Large intestine (tissue), 3 donors: Measurements from ENCODE around the gene MAML2. TPM values are rescaled to one million over a fixed set of nuclear protein-coding genes. Genes with fewer than 3 reads are reported as not detected.

Experiments
- DNase-seq, 2 donors: peaks; one replicate each; pipeline versions ENCODE4 v3.0.0 to v3.0.0-alpha.2; 2013
- H3K27ac ChIP-seq: one replicate; pipeline ENCODE4 v1.5.1; 2013; ENCODE audit warnings: low read length
- H3K27me3 ChIP-seq: 2 replicates; pipeline ENCODE4 v1.6.1; 2013; ENCODE audit warnings: low read length; ENCODE audit not compliant: control insufficient read depth, insufficient read depth
- H3K36me3 ChIP-seq: 2 replicates; pipeline ENCODE4 v1.6.1; 2013; ENCODE audit warnings: low read length; ENCODE audit not compliant: control insufficient read depth, insufficient read depth
- H3K4me1 ChIP-seq: one replicate; pipeline ENCODE4 v1.6.1; 2013; ENCODE audit warnings: low read length; ENCODE audit not compliant: control insufficient read depth, insufficient read depth
- H3K4me3 ChIP-seq: one replicate; pipeline ENCODE4 v1.5.1; 2013; ENCODE audit warnings: low read length
- H3K9me3 ChIP-seq: one replicate; pipeline ENCODE4 v1.6.1; 2013; ENCODE audit warnings: mild to moderate bottlenecking, low read depth, low read length, moderate library complexity; ENCODE audit not compliant: control insufficient read depth
- WGBS: methylation state at CpG from one replicate; pipeline ENCODE4 v1.1.5; 2013; ENCODE audit warnings: low lambda C conversion rate; ENCODE audit not compliant: insufficient coverage; 5-methylcytosine and 5-hydroxymethylcytosine counted together
- polyA plus RNA-seq: library from polyadenylated mRNA; unstranded; fragments of 120-200 nt; gene quantifications from one replicate; pipeline ENCODE4 v1.2.1, GENCODE V29; 2013

The MAML2 gene
- polyA plus RNA-seq, 1 donor: 11.2 TPM

DNA sequence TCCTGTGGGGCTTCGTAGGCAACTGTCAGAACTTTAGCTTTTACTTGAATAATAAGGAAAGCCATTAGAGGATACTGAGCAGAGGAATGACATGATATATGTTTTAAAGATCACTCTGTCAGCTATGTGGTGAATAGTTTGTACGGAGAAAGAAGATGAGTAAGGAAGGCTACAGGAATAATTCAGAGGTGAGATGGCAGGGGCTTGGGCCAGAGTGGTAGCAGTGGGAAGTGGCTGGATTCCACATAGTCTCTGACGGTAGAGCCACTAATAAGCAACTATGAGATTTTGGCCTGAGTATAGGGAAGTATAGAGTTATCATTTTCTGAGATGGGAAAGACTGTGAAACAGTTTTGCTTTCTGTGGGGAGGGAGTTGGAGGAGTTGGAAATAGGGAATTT lies 325.1 kb downstream of the MAML2 start:
- WGBS: 89% methylated on average over 3 of the region's 3 CpGs
- no peak overlapping the region for H3K27ac ChIP-seq

DNA sequence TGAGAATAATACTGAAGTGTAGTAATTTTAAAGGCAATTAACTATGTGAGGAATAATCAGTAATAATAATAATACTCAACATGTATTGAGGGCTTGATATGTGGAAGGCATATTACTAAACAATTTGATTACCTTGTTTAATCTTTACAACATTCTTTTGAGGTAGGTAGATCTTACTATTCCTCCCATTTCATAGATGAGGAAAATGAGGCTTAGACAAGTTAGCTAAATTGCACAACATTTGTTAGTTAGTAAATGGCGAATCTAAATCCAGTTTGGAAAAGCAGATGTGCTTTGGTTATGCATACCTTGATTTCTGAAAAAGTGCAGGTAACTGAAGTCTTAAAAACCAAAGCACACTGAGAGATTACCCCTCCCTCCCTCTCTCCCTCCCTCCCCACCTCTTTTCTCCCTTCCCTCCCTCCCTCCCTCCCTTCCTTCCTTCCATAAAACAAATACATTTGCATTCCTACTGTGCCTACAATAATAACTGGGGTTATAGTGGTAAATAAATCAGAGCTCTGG lies 326.0 kb downstream of the MAML2 start:
- H3K4me3 ChIP-seq: no peak overlapping the region
- no peaks in the 10 kb centered on the region for H3K36me3 ChIP-seq
- peaks cover 3% of the 10 kb centered on the region for H3K9me3 ChIP-seq
- no peak for DNase-seq
- no peak overlapping the region for H3K27ac ChIP-seq
- H3K27me3 ChIP-seq: no peaks in the 10 kb centered on the region
- peaks cover 18% of the 10 kb centered on the region for H3K4me1 ChIP-seq
- no CpG with 5 or more reads among the region's 1 CpG for WGBS

More for the DNA sequence above, 325.1 kb downstream of the MAML2 start:
- no peaks in the 10 kb centered on the region for H3K36me3 ChIP-seq
- peaks cover 11% of the 10 kb centered on the region for H3K4me1 ChIP-seq
- H3K4me3 ChIP-seq: no peak overlapping the region
- H3K27me3 ChIP-seq: no peaks in the 10 kb centered on the region
- H3K9me3 ChIP-seq: peaks cover 3% of the 10 kb centered on the region
- no peak for DNase-seq

DNA sequence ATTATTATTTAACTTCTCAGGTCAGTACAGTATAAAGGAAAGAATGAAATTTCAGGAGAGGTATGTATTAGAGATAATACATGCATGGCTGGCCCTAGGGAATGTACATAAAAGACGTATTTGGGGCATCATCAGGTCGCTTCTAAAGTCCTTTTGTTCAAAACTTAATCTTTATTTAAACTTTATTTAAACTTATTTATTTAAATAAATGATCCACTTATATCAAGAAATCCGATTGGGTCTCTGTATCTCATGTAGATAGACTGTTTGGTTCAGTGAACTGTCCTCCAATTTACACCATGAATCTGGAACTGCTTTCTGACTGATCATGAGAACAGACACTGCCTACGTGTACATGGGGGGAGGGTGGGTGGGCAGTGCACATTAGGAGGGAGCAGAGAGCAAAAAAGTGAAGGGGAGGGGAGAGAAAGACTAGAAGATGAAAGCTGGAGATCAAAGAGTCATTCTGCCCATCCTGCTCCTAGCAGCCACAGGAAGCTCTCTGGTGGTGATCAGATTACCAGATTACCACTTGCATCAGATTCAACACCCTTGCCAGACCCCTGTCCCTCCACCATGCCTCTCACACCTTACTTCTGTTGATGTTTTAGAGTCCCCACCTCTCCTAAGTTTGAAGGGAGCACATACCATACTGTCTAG lies 327.0 kb downstream of the MAML2 start:
- peaks cover 3% of the 10 kb centered on the region for H3K9me3 ChIP-seq
- no peaks in the 10 kb centered on the region for H3K36me3 ChIP-seq
- 100% methylated on average over 1 of the region's 4 CpGs for WGBS
- no peaks in the 10 kb centered on the region for H3K27me3 ChIP-seq
- no peak overlapping the region for H3K4me3 ChIP-seq
- no peak for DNase-seq
- no peak overlapping the region for H3K27ac ChIP-seq
- H3K4me1 ChIP-seq: peaks cover 18% of the 10 kb centered on the region

DNA sequence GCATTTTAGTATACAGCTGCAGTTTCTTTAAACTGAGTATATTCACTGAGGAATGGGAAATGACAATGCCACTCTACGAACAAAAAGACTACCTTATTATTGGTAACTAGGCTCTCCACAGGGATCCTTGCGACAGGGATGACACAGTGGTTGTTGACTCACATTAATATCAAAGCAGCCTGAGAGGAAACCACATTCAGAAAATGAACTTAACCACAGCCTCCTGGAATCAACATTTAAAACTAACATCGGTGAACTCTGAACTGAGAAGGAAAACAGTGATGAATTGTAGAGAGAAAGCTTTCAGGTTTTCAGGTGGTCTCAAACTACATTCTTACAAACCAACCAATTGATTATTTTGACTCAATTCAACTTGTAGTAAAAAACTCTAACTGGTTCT lies 328.8 kb downstream of the MAML2 start:
- 80% methylated on average over 1 of the region's 3 CpGs for WGBS
- Histone ChIP-seq H3K9me3 (peaks cover 3% of the 10 kb centered on the region), H3K27me3 (no peaks in the 10 kb centered on the region), H3K27ac (no peak overlapping the region), H3K36me3 (no peaks in the 10 kb centered on the region), H3K4me1 (peaks cover 18% of the 10 kb centered on the region), H3K4me3 (no peak overlapping the region)
- no peak for DNase-seq

DNA sequence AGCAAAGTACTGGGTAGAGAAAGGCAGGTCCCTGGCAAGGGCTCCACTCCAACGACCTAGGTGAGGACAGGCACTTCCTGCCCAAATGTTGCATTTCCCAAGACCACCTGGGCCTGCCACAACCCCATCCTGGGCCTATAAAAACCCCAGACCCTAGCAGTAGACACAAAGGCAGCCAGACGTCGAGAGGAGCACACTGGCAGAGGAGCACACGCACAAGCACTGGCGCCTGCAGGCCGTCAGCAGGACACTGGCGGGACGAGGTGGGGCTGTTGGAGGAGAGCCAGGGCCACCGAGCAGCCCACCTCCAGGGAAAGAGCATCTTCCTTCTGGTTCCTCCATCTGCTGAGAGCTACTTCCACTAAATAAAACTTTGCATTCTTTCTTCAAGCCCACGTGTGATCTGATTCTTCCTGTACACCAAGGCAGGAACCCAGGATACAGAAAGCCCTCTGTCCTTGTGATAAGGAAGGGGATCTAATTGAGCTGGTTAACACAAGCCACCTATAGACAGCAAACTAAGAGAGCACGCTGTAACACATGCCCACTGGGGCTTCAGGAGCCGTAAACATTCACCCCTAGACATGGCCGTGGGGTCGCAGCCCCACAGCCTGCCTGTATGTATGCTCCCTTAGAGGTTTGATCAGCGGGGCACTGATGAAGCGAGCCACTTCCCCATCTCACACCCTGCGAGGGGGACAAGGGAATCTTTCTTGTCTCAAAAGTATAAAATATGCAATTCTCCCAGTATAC lies 329.4 kb downstream of the MAML2 start:
- DNase-seq: no peak
- H3K9me3 ChIP-seq: peaks cover 3% of the 10 kb centered on the region
- no peak overlapping the region for H3K27ac ChIP-seq
- H3K36me3 ChIP-seq: no peaks in the 10 kb centered on the region
- H3K4me1 ChIP-seq: peaks cover 18% of the 10 kb centered on the region
- WGBS: no CpG with 5 or more reads among the region's 17 CpGs
- H3K4me3 ChIP-seq: no peak overlapping the region
- no peaks in the 10 kb centered on the region for H3K27me3 ChIP-seq

DNA sequence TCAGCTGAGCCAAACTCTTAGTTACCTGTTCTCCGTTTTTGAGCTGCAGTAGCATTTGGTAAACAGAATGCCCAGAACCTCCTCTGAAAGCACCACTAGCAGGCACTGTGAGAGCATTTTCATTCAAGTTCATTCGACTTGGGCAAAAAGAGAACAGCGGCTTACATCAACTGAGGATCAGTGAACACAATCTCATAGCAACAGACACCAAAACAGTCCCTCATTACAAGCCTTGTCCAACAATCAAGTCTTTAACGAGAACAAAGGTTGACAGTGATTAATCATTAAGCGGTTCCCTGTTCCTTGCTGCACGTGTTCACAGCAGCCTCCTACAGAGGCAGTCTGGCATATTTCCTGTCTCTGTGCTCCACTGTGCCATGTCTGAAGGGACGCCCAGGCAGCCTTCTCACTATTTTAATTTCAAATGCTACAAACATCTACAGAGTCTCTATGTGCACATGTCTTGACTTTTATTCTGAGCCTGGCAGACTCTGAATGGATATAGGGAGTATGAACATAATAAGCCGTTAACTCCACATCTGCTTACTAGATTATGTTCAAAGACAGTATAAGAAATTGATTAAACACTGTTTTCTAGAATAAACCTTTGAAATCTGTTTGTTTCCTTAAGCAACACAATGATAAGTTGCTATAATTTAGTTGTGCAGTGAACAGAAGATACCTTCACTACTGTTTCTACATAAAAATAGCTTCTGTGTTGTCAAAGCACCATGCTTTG lies 330.7 kb downstream of the MAML2 start:
- H3K36me3 ChIP-seq: no peaks in the 10 kb centered on the region
- no peaks in the 10 kb centered on the region for H3K27me3 ChIP-seq
- H3K27ac ChIP-seq: peak overlapping the region; percentile 33
- no CpG with 5 or more reads among the region's 8 CpGs for WGBS
- peaks cover 18% of the 10 kb centered on the region for H3K4me1 ChIP-seq
- peaks cover 3% of the 10 kb centered on the region for H3K9me3 ChIP-seq
- peak; percentile 93 to 98 for DNase-seq
- H3K4me3 ChIP-seq: no peak overlapping the region

DNA sequence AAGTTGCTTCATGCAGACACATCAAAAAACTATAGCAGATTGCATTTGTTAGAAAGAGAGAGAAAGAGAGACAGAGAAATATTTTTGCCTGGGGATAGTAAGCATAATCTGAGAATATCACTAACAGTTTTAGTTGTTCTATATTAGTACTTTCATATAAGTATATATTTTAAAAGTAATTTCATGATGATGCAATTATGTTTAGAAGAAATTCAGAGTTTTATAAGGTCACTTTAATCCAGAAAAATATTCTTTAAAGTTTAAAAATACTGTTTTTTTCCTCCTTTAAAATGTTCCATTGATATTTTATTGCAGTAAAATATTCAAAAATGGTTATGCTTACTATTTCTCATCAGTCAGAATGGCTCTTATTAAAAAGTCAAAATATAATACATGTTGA lies 332.3 kb downstream of the MAML2 start:
- Histone ChIP-seq H3K4me3 (no peak overlapping the region), H3K27ac (no peak overlapping the region)

DNA sequence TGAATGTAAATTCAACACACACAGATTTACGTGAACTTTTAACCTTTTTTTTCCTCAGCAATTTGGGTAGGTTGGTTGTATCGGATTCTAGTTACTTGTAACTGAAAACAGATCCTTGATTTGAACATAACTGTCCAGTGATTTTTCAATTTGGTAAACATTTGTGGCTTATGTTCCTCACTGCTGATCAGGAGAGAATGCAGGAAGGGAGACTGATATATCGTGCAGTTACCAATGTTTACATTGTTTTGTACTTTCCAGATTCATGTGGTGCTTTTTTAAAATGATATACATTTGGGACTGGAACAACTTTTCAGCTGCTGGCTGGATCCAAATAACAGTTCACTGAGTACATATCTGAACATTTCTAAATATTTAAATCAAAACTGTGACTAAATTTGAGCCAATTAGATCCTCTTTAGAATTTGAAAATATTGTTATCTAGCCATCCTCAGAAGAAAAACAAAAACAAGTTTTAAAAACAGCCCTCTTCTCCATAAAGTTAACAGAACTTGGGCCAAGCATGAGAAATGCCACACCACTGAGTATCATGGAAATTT lies 334.8 kb downstream of the MAML2 start:
- H3K27me3 ChIP-seq: no peaks in the 10 kb centered on the region
- 100% methylated on average over 1 of the region's 3 CpGs for whole genome bisulfite sequencing
- DNase-seq: no peak
- no peaks in the 10 kb centered on the region for H3K9me3 ChIP-seq
- no peak overlapping the region for H3K4me3 ChIP-seq
- no peak overlapping the region for H3K27ac ChIP-seq
- H3K4me1 ChIP-seq: peaks cover 8% of the 10 kb centered on the region
- H3K36me3 ChIP-seq: no peaks in the 10 kb centered on the region

More for the DNA sequence above, 332.3 kb downstream of the MAML2 start:
- H3K4me1 ChIP-seq: peaks cover 18% of the 10 kb centered on the region
- H3K9me3 ChIP-seq: peaks cover 3% of the 10 kb centered on the region
- no peaks in the 10 kb centered on the region for H3K27me3 ChIP-seq
- H3K36me3 ChIP-seq: no peaks in the 10 kb centered on the region
- DNase-seq: no peak

DNA sequence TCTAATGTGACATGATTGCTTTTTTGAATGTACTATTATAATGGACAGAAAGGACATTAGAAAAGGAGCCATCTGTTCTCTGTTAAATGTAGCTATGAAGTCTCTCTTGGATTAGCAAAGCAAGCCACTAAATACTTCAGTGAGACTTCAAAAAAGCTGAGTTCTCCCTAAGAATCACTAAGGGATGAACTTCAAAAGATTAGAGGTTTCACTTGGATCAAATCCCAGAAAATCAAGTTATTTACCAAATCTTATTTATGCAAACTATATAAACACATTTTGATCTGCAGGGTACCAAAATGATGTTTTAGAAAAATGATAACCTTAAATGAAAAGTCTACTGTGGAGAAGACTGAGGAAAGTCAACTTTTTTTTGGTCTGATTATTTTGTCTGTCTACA lies 337.0 kb downstream of the MAML2 start:
- H3K27ac ChIP-seq: no peak overlapping the region
- no peaks in the 10 kb centered on the region for H3K36me3 ChIP-seq
- no peak for DNase-seq

DNA sequence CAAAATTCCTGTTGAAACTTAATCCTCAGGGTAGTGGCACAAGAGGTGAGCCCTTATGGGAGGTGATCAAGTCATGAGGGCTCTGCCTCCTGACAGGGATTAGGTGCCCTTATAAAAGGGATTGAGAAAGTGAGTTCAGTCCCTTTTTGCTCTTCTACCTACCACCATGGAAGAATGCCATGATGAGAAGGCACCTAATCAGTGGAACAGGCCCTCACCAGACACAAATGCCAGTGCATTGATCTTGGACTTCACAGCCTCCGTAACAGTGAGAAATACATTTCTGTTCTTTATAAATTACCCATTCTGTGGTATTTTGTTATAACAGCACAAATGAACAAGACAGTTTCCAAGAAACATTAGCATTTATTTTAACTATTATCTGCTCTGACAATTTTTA lies 338.1 kb downstream of the MAML2 start:
- Histone ChIP-seq H3K4me1 (peaks cover under 1% of the 10 kb centered on the region), H3K27me3 (no peaks in the 10 kb centered on the region), H3K9me3 (no peaks in the 10 kb centered on the region), H3K4me3 (no peak overlapping the region), H3K27ac (no peak overlapping the region), H3K36me3 (no peaks in the 10 kb centered on the region)
- no peak for DNase-seq
- no CpG with 5 or more reads among the region's 1 CpG for WGBS

More for the DNA sequence above, 337.0 kb downstream of the MAML2 start:
- no peak overlapping the region for H3K4me3 ChIP-seq
- H3K27me3 ChIP-seq: no peaks in the 10 kb centered on the region
- no peaks in the 10 kb centered on the region for H3K4me1 ChIP-seq
- no peaks in the 10 kb centered on the region for H3K9me3 ChIP-seq
